CD14-positive monocyte (primary cell): ENCODE results near the gene FNDC11. TPM values are rescaled to one million over a fixed set of nuclear protein-coding genes. Genes with fewer than 3 reads are reported as not detected.

Experiments used
- DNase-seq, 3 donors: peaks; one replicate each; pipeline ENCODE4 v3.0.0-alpha.2; 2011 to 2022
- H2AFZ ChIP-seq: 2 replicates; pipeline ENCODE4 v1.6.0; 2012; ENCODE audit warnings: mild to moderate bottlenecking, low read depth, low read length, inconsistent platforms; ENCODE audit not compliant: insufficient read depth, poor library complexity, severe bottlenecking
- H3K27ac ChIP-seq, 2 donors: 1 replicate in 1 of 2; 2 replicates in 1 of 2; pipeline ENCODE4 v1.5.1; 2012 to 2013; ENCODE audit warnings: low read length in 2 of 2, control low read depth in 1 of 2, inconsistent platforms in 1 of 2, low read depth in 1 of 2, mild to moderate bottlenecking in 1 of 2
- H3K27me3 ChIP-seq, 2 donors: one replicate each; pipeline versions ENCODE4 v1.6.0 to v1.6.1; 2011 to 2013; ENCODE audit warnings: low read length in 2 of 2; ENCODE audit not compliant: control insufficient read depth in 2 of 2, insufficient read depth in 2 of 2
- H3K36me3 ChIP-seq, 2 donors: replicated peaks in 1 of 2; 1 replicate in 1 of 2; 2 replicates in 1 of 2; pipeline versions ENCODE4 v1.5.1 to v1.6.1; 2012 to 2013; ENCODE audit warnings: low read length in 2 of 2, control low read depth in 1 of 2, inconsistent platforms in 1 of 2, mild to moderate bottlenecking in 1 of 2; ENCODE audit not compliant: insufficient read depth in 2 of 2, control insufficient read depth in 1 of 2
- H3K4me1 ChIP-seq, 2 donors: 1 replicate in 1 of 2; 2 replicates in 1 of 2; pipeline versions ENCODE4 v1.5.1 to v1.6.1; 2012 to 2013; ENCODE audit warnings: low read length in 2 of 2, control low read depth in 1 of 2, inconsistent platforms in 1 of 2, mild to moderate bottlenecking in 1 of 2, moderate library complexity in 1 of 2; ENCODE audit not compliant: insufficient read depth in 2 of 2, control insufficient read depth in 1 of 2
- H3K4me2 ChIP-seq: replicated peaks from 2 replicates; pipeline ENCODE3; 2012; ENCODE audit warnings: low read length, moderate library complexity, mild to moderate bottlenecking; ENCODE audit not compliant: poor library complexity, severe bottlenecking; ENCODE audit errors: extremely low read depth
- H3K4me3 ChIP-seq, 3 experiments: fragments of 200-600 bp in 1 of 3; sonication (generic) in 1 of 3; replicated peaks in 1 of 3; 1 replicate in 2 of 3; 2 replicates in 1 of 3; pipeline ENCODE4 v1.5.1; 2011 to 2013; ENCODE audit warnings: low read length in 3 of 3, mild to moderate bottlenecking in 3 of 3, control low read depth in 2 of 3, low read depth in 2 of 3, inconsistent platforms in 1 of 3, moderate library complexity in 1 of 3
- H3K79me2 ChIP-seq: 2 replicates; pipeline ENCODE4 v1.6.0; 2012; ENCODE audit warnings: mild to moderate bottlenecking, control low read depth, inconsistent platforms, low read length, moderate library complexity; ENCODE audit not compliant: insufficient read depth
- H3K9ac ChIP-seq: 2 replicates; pipeline ENCODE4 v1.6.0; 2017; ENCODE audit warnings: low read length, mild to moderate bottlenecking; ENCODE audit not compliant: insufficient read depth, poor library complexity, severe bottlenecking
- H3K9me3 ChIP-seq, 2 donors: replicated peaks in 1 of 2; 1 replicate in 1 of 2; 2 replicates in 1 of 2; pipeline versions ENCODE4 v1.5.1 to v1.6.1; 2012 to 2013; ENCODE audit warnings: low read length in 2 of 2, control low read depth in 1 of 2; ENCODE audit not compliant: control insufficient read depth in 1 of 2, insufficient read depth in 1 of 2
- H4K20me1 ChIP-seq: 2 replicates; pipeline ENCODE4 v1.6.0; 2012; ENCODE audit warnings: mild to moderate bottlenecking, low read length, control low read depth, moderate library complexity; ENCODE audit not compliant: insufficient read depth
- H3K27ac Mint-ChIP-seq, 7 donors: one replicate each; pipeline ENCODE4 v1.8.0; 2020; ENCODE audit warnings: mild to moderate bottlenecking in 7 of 7, mixed read lengths in 7 of 7, moderate library complexity in 6 of 7, inconsistent platforms in 2 of 7
- H3K27me3 Mint-ChIP-seq, 3 donors: one replicate each; pipeline ENCODE4 v1.8.0; 2021 to 2022; ENCODE audit warnings: low read depth in 3 of 3, mild to moderate bottlenecking in 3 of 3, mixed read lengths in 3 of 3, moderate library complexity in 3 of 3, inconsistent platforms in 1 of 3
- H3K36me3 Mint-ChIP-seq, 2 donors: one replicate each; pipeline ENCODE4 v1.8.0; 2020; ENCODE audit warnings: mixed read lengths in 2 of 2, inconsistent platforms in 1 of 2, mild to moderate bottlenecking in 1 of 2
- H3K4me1 Mint-ChIP-seq: one replicate; pipeline ENCODE4 v1.8.0; 2020; ENCODE audit warnings: mild to moderate bottlenecking, mixed read lengths
- H3K4me3 Mint-ChIP-seq, 2 donors: one replicate each; pipeline ENCODE4 v1.8.0; 2020; ENCODE audit warnings: mild to moderate bottlenecking in 2 of 2, mixed read lengths in 2 of 2, moderate library complexity in 1 of 2
- H3K9me3 Mint-ChIP-seq, 7 donors: one replicate each; pipeline ENCODE4 v1.8.0; 2020 to 2022; ENCODE audit warnings: mixed read lengths in 7 of 7, mild to moderate bottlenecking in 6 of 7, moderate library complexity in 6 of 7, inconsistent platforms in 2 of 7
- WGBS: methylation state at CpG from one replicate; pipeline ENCODE4 v1.1.5; 2013; ENCODE audit warnings: missing lambda C conversion rate; ENCODE audit not compliant: insufficient coverage; 5-methylcytosine and 5-hydroxymethylcytosine counted together
- intact Hi-C, 2 donors: fragments of 100-400 bp; cut with micrococcal nuclease; formaldehyde crosslinking; loops; one replicate each; pipeline versions ENCODE4 v1.15.0 to v1.15.1; 2023
- polyA plus RNA-seq, 3 donors: library from polyadenylated mRNA; depleted of rRNA in 1 of 3; unstranded in 2 of 3; stranded (reverse) in 1 of 3; fragments of 300-500 nt in 2 of 3; fragments of >200 nt in 1 of 3; fragmentation: Illumina TruSeq in 2 of 3; gene quantifications; 1 replicate in 2 of 3; 2 replicates in 1 of 3; pipeline ENCODE4 v1.2.3, GENCODE V29; 2012 to 2021
- TF ChIP-seq, protein P1 (sequence below): fragments of 200-600 bp; IDR thresholded peaks from one replicate; pipeline ENCODE4 v1.8.0; 2022; ENCODE audit warnings: antibody characterized with exemption, mild to moderate bottlenecking

The FNDC11 gene
- polyA plus RNA-seq, 3 donors, result 0.23 TPM; not detected in 2

DNA sequence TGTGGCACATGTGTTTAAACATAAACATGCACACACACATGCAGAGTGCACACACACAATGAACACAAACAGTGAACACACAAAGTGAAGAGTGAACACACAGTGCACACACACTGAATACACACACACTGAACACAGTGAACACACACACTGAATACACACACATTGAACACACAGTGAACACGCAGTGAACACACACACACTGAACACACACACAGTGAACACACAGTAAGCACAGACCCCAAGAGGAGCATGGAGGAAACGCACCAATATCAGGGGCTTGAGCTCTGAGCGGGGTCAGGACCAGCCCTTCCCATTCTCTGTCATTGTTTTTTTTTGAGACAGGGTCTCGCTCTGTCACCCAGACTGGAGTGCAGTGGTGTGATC, 37.2 kb downstream of the FNDC11 start:
- Histone ChIP-seq H3K9ac (no peak overlapping the region), H3K4me3 (no peak overlapping the region), H4K20me1 (peaks cover 4% of the 10 kb centered on the region), H3K4me2 (no peak overlapping the region), H2AFZ (no peak overlapping the region), H3K27ac (no peak overlapping the region), H3K36me3 (peaks cover 44 to 71% of the 10 kb centered on the region in 2 donors), H3K27me3 (no peaks in the 10 kb centered on the region), H3K4me1 (peaks cover 0 to 7% of the 10 kb centered on the region in 2 donors), H3K79me2 (no peaks in the 10 kb centered on the region), H3K9me3 (no peaks in the 10 kb centered on the region)
- no peaks in the 10 kb centered on the region for H3K9me3 Mint-ChIP-seq
- no peak overlapping the region for H3K27ac Mint-ChIP-seq
- intact Hi-C loops, result no loop called here
- TF ChIP-seq, protein P1, sequence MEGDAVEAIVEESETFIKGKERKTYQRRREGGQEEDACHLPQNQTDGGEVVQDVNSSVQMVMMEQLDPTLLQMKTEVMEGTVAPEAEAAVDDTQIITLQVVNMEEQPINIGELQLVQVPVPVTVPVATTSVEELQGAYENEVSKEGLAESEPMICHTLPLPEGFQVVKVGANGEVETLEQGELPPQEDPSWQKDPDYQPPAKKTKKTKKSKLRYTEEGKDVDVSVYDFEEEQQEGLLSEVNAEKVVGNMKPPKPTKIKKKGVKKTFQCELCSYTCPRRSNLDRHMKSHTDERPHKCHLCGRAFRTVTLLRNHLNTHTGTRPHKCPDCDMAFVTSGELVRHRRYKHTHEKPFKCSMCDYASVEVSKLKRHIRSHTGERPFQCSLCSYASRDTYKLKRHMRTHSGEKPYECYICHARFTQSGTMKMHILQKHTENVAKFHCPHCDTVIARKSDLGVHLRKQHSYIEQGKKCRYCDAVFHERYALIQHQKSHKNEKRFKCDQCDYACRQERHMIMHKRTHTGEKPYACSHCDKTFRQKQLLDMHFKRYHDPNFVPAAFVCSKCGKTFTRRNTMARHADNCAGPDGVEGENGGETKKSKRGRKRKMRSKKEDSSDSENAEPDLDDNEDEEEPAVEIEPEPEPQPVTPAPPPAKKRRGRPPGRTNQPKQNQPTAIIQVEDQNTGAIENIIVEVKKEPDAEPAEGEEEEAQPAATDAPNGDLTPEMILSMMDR, result no peak
- DNase-seq, result no peak
- H3K4me1 Mint-ChIP-seq, result peaks cover 13% of the 10 kb centered on the region
- H3K4me3 Mint-ChIP-seq, result no peak overlapping the region
- H3K36me3 Mint-ChIP-seq, result peaks cover 64 to 90% of the 10 kb centered on the region in 2 donors
- WGBS, result 97% methylated on average over 4 of the region's 4 CpGs
- peaks cover 3 to 6% (median 3%) of the 10 kb centered on the region in 3 donors for H3K27me3 Mint-ChIP-seq

DNA sequence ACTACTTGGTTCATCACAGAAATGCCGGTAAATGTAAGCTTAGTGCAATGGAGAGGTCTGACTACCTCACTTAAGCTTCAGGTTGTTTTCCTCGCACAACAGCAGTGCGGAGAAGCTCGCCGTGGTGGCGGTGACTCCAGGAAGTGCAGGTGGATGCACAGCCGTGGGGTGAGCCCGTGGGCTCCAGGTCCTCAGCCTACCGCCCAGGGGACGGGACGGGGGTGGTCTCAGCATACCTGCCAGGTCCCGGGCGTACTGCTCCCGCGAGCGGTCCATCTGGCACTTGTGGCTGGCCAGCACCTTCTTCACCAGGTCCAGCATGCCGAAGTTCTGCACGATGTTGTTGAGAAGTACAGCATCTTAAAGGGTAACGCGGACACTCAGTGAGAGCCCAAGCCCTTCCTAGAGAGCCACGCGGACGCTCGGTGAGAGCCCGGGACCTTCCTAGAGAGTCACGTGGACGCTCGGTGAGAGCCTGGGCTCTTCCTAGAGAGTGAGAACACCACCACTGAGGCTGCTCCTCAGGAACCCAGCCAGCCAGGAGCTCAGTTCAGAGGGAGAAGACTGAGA, 37.9 kb downstream of the FNDC11 start:
- TF ChIP-seq, protein P1, result no peak
- Mint-ChIP-seq H3K4me1 (peaks cover 13% of the 10 kb centered on the region), H3K9me3 (no peaks in the 10 kb centered on the region), H3K27ac (peak overlapping the region in 1 of 7 donors; percentile 24), H3K27me3 (peaks cover 0 to 4% (median 2%) of the 10 kb centered on the region in 3 donors), H3K36me3 (peaks cover 66 to 94% of the 10 kb centered on the region in 2 donors), H3K4me3 (no peak overlapping the region)
- Histone ChIP-seq H3K4me3 (no peak overlapping the region), H4K20me1 (peaks cover 4% of the 10 kb centered on the region), H3K79me2 (no peaks in the 10 kb centered on the region), H3K27me3 (no peaks in the 10 kb centered on the region), H3K9ac (no peak overlapping the region), H2AFZ (no peak overlapping the region), H3K36me3 (peaks cover 46 to 77% of the 10 kb centered on the region in 2 donors), H3K27ac (no peak overlapping the region), H3K9me3 (no peaks in the 10 kb centered on the region), H3K4me1 (peaks cover 0 to 7% of the 10 kb centered on the region in 2 donors), H3K4me2 (no peak overlapping the region)
- DNase-seq, result no peak
- intact Hi-C loops, result no loop called here
- 94% methylated on average over 25 of the region's 28 CpGs for WGBS
